ENCODE results near the gene BOC.

DNA sequence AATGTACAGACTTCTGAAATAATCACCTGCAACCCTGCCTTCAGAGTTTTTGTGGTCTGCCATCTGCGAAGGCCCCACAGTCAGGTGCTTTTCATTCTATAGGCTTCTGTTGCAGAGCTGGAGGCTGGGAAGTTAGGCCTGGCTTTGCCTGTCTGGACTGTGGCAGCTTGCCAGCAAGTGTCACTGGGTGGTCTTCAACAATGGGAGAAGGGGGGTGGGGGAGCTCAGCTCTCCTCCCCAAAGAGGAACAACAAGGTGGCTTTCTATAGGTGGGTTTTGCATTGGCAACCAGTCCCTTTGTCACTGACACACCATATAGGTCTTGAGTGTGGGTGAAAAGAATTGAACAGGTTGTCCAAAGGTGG is 7.3 kb downstream of the BOC start:
- TF ChIP-seq POLR2A (IDR thresholded peaks at IDR 0.05; ENCODE audit: low read depth, low read length) (no peak), POLR2AphosphoS5 (IDR thresholded peaks at IDR 0.05; ENCODE audit: low read depth, low read length) (no peak), TAF1 (IDR thresholded peaks at IDR 0.05; ENCODE audit: borderline replicate concordance, low read depth, low read length) (no peak)
